SKM-1 (cell line): ENCODE data around the gene HMX1.

Experiments
- DNase-seq: peaks from one replicate; lab custom pipeline; 2025; ENCODE audit not compliant: unreplicated experiment; lab: John Stamatoyannopoulos, UW

HMX1 gene

DNA sequence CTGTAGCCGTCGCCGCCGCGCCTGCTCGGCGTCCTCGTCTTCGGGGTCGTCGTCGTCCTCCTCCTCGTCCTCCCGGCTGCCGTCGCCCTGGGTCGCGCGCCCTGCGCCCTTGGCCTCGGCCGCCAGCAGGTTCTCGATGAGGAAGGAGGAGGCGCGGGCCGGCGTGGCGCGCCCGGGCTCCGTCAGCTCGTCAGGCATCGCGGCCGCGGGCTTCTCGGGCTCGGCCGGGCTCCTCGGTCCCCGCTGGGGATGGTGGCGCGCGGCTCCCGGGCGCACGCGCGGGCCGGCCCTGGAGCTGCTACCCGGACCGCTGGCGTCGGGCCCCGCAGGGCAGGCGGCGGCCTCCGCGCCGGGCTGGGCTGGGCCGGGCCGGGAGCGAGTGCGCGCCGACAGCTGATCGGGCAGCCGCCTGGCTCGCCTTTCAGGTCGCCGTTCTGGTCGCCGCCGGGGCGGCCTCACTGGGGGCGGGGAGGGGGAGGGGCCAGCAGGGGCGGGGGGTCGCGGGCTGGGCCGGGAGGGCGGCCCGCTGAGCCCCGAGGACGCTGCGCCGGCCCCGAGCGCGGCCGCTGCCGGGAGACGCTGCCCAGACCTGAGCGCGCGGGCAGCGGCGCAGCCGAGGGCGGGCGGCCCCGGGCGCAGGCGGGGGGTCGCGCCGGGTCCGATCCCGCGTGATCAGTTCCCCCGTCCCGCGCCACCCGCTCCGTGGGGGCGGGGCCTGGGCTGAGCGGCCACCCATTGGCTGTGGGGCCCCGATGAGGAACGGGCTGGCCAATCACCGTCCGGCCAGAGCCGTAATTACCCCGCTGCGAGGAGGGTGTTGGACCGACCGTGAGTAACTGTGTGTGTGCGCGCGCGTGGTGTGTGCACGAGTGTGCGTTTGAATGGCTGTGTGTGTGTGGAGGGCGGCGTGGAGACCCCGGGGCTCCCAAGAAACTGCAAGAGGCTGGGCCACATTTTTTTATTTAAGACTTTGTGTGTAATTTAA, at the start of gene HMX1:
Gene HMX1 (minus strand): TSS at position 423 of the 985 bp plus-strand sequence. CDS start 225 bp downstream, at position 198.
- peak; percentile 81 for DNase-seq

DNA sequence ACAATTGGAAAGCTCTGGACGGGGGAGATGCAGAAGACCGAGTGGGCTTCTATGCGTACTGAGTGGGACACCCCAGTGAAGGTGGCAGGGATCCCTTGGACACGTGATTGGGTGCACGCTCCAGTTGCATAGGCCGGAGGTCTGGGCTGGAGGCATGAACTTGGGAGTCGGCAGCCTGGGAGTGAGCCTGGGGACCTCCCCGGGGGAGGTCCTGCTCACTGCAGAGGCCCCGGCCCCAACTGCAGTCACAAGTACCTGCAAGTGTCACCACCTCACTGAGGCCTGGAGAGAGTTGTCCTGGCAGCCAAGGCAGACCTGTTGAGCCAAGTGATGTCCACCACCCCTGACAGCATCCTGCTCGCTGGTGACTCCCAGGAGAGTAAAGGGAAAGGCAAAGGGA, 49.3 kb upstream of the HMX1 start:
- DNase-seq, result no peak

DNA sequence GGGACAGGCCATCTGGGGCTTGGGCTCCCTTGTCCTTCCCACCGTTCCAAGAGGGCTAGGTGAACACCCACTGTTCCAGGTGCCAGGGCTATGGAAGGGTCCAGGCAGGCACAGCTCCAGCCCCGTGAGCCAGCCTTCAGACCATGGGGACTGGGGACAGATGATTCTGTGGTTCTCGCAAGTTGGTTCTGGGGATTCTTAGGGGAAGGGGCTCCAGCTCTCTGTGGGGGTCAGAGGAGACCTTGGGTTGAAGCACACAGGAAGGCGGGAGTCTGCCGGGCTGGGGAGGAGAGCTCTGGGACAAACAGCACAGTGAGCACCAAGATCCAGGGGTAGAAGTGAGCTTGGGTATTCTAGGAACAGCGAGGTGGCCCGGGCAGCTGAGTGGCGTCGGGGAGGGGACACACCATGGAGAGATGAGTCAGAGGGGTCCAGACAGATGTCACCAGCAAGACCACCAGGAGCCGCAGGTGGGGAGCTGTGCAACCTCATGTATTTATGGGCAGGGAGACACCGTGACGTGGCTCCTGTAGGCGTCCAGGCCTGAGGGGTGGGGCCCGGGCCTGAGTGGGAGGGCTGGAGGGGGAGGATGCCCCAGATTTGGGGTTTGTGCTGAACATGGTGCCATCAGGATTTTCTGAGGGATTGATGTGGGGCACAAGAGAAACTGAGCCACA, 48.8 kb upstream of the HMX1 start:
- no peak for DNase-seq

- DNase-seq, result no peak
These were observed 48.1 kb upstream of the HMX1 start for GRCh38 chr4:8919651-8920288.

DNA sequence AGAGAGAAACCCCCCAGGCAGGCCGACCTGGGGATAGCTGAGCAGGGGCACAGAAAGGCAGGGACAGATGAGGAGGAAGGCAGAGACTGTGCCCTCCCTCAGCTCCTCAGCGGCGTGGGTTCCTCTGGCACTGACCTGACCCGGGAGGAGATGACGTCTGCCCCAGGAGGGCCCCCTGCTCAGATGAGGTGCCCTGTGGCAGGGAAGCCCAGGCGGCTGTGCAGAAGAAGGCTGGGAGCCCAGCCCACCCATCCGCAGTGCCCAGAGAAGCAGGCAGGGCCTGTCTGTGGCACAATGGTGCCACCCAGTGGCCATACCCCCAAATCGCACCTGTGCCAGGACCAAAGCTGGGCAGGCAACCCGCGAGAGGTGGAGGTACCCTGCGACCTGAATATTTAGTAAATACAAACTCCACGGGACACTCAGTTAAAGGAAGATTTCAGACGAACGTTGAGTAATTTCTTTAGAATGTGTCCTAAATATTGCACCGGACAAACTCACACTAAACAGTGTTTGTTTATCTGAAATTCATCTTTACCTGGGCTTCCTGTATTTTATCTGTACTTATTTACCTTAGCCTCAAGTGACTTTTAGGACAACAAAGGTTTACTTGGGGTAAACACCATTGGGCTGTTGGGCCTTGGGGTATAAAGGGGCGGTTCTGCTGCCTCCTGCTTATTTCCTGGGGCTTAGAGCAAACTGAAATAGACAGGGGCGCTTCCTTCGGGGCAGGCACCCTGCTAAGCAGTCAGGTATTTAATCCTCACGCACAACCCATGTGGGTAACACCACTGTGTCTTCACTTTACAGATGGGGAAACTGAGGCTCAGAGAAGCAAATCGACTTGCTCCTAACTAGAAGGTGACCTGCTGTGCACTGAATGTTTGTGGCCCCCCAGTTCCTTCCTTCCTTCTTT, 46.5 kb upstream of the HMX1 start:
- DNase-seq, result peak; percentile 20

DNA sequence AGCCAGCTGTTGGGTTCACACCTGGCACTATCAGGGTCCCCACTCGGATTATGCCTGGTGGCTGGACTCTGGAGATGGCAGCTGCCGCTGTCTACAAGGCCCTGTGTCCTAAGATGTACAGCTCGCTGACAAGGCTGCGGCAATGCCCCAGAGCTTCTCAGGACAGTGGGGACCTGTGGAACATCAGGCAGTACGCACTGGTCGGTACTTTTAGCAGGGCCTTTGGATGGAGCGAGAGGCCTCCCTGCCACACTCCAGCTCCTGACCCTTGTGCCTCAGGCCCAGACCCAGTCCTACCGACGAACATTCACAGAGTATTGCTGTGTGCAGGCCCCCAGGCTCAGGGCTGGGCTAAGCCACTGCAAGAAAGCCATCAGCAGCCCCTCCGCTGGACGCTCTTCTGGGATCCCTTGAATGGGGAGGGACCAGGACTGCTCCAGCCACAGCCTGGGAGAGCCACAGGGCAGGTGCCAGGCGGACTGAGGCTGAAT, 45.7 kb upstream of the HMX1 start:
- no peak for DNase-seq

- no peak for DNase-seq
These were observed 45.3 kb upstream of the HMX1 start for GRCh38 chr4:8916906-8917305.

DNA sequence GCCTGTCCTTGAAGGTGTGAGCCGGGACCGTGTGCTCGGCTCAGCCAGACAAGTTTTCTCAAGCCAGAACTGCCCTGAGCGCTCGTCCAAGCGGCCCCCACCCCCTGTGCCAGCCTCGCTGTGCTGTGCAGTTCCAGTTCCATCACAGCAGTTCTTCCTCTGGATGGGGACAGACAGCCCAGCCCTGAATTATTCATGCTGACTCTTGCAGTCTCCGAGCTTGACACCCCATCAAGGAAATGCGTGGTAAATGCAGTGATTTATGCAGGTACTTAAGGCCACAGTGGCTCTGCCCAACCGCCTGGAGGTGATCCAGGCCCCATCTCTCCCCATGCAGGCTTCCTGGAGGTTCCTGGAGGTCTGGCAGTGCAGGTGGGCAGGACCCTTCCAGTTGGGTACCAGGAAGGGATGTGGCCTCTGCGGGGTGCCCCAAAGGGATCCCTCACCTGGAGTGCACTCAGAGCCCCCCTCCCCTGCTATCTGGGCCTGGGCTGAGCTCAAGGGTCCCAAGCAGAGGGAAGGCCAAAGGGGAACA, 44.8 kb upstream of the HMX1 start:
- DNase-seq, result no peak

DNA sequence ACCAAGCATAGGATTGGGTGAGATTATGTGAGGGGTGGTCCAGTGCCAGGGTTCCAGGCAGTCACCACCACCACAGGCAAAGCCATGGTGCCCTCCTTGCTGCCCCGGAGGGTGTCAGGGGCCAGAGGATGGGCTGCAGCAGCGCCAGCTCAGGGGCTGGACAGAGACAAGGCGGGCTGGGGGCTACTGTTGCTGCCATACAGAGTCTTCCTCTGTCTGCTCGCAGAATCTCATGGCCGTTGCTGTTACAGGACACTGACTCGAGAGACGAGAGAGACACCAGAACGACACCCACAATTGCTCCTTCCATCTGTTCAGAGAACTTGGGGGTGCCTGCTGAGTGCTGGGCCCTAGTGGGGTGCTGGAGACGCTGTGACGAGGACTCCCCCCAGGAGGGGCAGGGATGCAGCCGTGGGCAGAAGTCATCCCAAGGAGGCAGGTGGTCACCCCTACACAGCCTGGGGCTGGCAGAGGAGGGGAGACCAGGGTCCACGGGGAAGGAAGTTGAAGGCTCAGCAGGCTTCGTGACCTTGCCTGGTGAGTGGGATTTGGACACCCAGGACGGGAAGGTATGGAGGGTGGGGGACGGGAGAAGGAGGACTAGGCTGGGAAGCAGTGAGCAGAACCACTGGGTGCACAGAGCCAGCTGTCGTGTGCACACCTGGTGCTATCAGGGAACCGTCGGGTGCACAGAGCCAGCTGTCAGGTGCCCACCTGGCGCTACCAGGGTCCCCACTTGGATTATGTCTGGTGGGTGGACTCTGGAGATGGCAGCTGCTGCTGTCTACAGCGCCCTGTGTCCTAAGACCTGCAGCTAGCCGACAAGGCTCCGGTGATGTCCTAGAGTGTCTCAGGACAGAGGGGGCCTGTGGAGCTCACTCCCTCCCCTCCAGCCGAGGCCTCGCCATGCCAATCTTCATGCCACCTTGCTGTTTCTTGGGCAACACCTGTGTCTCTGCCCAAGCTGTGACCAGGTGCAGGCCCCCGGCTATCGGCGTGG, 43.9 kb upstream of the HMX1 start:
- no peak for DNase-seq

DNA sequence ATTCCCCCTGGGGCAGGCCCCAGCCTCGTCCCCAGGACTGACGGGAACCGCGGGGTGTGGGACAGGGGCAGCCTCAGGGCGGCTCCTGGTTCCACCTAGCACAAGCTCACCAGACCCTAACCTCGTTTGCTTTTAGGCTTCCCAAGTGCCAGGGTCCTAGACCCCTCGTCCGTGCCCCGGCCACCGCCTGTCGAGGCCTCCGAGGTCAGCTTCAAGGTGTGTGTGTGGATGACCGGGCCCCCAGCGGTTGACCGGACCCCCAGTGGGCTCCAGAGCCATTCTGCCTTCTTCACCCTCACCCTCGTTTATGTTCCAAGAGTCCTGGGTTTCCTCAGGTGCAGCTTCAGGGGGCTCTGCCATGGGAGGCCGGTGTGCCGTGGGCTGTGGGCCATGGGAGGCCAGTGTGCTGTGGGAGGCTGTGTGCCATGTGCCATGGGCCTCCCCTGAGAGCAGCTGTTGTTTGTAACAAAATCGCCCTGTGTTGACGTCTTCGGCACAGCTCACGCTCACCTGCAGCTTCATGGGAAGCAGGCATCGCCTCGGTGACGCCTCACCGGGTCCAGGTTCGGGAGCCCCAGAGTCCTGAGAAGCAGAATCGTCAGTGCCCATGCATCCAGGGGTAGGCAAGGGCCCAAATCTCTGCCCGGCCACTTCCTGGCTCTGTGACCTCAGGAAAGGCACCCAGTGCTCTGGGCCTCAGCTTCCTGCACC, 43.0 kb upstream of the HMX1 start:
- no peak for DNase-seq

DNA sequence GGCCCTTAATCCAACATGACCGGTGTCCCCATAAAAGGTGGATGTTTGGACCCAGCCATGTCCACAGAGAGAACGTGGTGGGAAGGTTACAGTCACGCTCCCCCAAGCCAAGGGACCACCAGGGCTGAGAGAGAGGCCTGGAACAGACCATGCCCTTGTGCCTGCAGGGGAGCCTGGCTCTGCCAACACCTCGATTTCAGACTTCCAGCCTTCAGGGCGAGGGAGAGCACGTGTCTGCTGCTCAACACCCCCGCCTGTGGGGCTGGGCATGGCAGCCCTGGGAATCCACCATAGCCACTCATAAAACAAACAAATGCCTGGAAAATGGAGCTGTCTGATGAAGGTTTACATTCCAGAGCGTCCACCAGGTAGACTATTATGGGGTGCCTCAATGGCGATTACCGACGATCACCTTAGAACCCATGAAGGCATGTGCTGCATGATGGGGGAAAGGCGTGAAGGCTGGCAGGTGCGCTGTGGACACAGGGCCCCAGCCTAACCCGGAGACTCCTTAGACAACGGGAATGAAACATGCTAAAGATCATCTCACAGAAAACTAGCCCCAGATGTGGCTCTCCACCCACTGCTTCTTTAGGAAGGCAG, 42.3 kb upstream of the HMX1 start:
- DNase-seq, result no peak

- DNase-seq, result no peak
These were observed 41.6 kb upstream of the HMX1 start for GRCh38 chr4:8913121-8913857.

DNA sequence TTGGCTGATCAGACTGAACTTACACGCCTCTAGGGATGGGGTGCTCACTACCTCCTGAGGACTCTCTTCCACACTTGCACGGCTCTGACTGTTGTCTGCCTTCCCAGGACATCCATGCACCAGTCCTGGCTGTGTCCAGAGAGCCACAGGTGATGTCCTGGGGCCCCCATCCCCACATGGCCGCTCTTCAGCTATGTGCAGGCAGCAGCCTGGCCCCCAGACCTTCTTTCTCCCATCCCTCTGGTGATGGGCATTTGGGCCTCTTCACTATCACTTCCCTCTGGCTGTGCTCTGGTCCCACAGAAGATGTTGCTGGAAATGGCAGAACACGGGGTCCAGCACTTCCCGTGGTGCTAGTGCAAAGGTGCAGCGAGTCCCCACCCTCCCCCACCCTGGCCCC, 40.9 kb upstream of the HMX1 start:
- no peak for DNase-seq

DNA sequence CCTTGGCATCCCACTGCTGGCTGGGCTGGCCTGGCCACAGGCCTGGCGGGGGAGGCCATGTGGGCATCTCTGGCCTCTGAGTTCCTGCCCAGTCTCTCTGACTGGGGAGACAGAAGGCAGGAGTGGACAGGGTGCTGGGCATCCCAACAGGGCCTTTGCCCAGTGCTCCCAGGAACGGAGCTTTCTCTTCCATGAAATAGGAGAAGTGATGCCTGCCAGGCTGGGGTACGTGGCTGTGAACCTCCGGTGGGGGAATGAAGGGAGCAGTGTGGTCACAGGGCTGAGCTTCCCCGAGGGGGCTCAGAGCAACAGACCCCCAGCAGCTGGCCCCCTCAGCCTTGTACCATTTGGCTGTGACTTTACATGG, 40.4 kb upstream of the HMX1 start:
- DNase-seq, result no peak

DNA sequence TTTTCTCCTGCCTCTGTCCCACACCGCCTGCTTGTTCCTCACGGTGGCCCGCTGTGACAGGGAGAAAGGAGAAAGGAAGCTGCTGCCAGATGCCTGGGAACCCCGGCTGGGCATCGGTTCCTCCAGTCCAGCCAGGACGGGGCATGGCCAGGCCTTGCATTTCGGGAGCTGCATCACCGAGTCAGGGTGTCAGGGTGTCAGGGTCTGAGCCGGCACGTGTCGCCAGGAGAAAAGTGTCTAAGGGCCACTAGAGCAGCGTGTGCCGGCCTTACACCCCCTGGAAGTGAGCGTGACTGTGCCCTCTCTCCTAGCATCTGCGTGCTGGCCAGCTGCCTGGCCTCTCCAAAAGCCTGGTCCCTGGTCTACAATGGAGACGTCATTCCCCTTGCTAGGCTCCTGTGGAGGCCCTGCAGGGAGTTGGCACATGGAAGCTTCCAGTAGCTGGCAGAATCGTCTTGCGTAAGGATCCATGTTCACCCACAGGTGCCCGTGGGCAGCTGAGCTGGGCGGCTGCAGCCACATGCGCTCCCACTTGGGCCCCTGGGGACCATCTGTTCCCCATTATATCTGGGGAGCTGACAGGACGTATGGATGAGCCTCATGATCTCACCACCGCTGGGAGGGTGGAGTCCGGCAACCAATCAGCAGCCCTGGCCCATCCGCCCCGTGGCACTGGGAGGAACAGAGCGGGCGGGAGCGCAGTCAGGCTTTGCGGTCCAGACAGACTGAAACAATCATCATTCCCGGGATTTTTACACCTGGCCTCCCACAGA, 39.9 kb upstream of the HMX1 start:
- DNase-seq, result no peak

GRCh38 chr4:8910822-8911315, 39.2 kb upstream of the HMX1 start:
- no peak for DNase-seq
